ENCODE results near the gene CNTN1. TPM values are rescaled to one million over a fixed set of nuclear protein-coding genes. Genes with fewer than 3 reads are reported as not detected.

The CNTN1 gene
- total and polyA plus RNA-seq, 2 of the 13 experiments (the other 11 are each of a cell fraction or from before 2014, with no cell fraction given) = 0.01 to 0.07 TPM

DNA sequence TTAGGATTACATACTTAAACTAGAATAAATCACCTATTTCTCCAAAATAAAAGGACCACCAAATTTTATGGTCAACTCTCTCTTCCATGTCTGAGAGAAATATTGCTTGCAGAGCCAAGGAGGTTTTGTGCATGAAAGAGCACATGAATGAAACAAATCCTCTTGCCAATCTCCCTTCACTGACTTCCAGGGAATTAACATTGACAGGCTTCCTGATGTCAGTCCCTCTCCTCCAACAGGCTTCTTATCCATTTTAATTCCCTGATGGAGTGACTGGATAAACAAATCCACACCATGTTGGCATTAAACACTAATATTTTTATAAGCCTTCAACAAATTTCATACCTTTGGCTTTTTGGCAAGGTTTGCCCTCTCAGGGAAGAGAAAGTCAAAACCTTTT lies 45.3 kb upstream of the CNTN1 start (continued):
- TF ChIP-seq, protein P1, sequence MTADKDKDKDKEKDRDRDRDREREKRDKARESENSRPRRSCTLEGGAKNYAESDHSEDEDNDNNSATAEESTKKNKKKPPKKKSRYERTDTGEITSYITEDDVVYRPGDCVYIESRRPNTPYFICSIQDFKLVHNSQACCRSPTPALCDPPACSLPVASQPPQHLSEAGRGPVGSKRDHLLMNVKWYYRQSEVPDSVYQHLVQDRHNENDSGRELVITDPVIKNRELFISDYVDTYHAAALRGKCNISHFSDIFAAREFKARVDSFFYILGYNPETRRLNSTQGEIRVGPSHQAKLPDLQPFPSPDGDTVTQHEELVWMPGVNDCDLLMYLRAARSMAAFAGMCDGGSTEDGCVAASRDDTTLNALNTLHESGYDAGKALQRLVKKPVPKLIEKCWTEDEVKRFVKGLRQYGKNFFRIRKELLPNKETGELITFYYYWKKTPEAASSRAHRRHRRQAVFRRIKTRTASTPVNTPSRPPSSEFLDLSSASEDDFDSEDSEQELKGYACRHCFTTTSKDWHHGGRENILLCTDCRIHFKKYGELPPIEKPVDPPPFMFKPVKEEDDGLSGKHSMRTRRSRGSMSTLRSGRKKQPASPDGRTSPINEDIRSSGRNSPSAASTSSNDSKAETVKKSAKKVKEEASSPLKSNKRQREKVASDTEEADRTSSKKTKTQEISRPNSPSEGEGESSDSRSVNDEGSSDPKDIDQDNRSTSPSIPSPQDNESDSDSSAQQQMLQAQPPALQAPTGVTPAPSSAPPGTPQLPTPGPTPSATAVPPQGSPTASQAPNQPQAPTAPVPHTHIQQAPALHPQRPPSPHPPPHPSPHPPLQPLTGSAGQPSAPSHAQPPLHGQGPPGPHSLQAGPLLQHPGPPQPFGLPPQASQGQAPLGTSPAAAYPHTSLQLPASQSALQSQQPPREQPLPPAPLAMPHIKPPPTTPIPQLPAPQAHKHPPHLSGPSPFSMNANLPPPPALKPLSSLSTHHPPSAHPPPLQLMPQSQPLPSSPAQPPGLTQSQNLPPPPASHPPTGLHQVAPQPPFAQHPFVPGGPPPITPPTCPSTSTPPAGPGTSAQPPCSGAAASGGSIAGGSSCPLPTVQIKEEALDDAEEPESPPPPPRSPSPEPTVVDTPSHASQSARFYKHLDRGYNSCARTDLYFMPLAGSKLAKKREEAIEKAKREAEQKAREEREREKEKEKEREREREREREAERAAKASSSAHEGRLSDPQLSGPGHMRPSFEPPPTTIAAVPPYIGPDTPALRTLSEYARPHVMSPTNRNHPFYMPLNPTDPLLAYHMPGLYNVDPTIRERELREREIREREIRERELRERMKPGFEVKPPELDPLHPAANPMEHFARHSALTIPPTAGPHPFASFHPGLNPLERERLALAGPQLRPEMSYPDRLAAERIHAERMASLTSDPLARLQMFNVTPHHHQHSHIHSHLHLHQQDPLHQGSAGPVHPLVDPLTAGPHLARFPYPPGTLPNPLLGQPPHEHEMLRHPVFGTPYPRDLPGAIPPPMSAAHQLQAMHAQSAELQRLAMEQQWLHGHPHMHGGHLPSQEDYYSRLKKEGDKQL (CRISPR knock-in tag; IDR thresholded peaks at IDR 0.05; ENCODE audit: low read depth) = no peak
- TF ChIP-seq, protein P2, sequence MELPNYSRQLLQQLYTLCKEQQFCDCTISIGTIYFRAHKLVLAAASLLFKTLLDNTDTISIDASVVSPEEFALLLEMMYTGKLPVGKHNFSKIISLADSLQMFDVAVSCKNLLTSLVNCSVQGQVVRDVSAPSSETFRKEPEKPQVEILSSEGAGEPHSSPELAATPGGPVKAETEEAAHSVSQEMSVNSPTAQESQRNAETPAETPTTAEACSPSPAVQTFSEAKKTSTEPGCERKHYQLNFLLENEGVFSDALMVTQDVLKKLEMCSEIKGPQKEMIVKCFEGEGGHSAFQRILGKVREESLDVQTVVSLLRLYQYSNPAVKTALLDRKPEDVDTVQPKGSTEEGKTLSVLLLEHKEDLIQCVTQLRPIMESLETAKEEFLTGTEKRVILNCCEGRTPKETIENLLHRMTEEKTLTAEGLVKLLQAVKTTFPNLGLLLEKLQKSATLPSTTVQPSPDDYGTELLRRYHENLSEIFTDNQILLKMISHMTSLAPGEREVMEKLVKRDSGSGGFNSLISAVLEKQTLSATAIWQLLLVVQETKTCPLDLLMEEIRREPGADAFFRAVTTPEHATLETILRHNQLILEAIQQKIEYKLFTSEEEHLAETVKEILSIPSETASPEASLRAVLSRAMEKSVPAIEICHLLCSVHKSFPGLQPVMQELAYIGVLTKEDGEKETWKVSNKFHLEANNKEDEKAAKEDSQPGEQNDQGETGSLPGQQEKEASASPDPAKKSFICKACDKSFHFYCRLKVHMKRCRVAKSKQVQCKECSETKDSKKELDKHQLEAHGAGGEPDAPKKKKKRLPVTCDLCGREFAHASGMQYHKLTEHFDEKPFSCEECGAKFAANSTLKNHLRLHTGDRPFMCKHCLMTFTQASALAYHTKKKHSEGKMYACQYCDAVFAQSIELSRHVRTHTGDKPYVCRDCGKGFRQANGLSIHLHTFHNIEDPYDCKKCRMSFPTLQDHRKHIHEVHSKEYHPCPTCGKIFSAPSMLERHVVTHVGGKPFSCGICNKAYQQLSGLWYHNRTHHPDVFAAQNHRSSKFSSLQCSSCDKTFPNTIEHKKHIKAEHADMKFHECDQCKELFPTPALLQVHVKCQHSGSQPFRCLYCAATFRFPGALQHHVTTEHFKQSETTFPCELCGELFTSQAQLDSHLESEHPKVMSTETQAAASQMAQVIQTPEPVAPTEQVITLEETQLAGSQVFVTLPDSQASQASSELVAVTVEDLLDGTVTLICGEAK (IDR thresholded peaks at IDR 0.05) = no peak
- TF ChIP-seq, protein P2 (CRISPR knock-in tag; IDR thresholded peaks at IDR 0.05) = no peak
- TF ChIP-seq ZNF546 (CRISPR knock-in tag; conservative IDR thresholded peaks at IDR 0.05) (no peak), ZSCAN31 (CRISPR knock-in tag; IDR thresholded peaks at IDR 0.05; ENCODE audit: low read depth) (no peak), JUND (CRISPR knock-in tag; IDR thresholded peaks at IDR 0.05) (no peak), CCDC6 (CRISPR knock-in tag; IDR thresholded peaks at IDR 0.05) (no peak)

Data from HepG2 (cell line).